Natural killer cell (primary cell): ENCODE measurements around the gene KAT8. TPM values are rescaled to one million over a fixed set of nuclear protein-coding genes. Genes with fewer than 3 reads are reported as not detected.

Source experiments
- ATAC-seq, 3 donors: fragments of 150-1000 bp in 2 of 3; fragments of 200-7000 bp in 1 of 3; cut with Tn5 transposase; 1 replicate in 1 of 3; 2 replicates in 2 of 3; pipeline ENCODE4 v1.10.0; 2021; ENCODE audit warnings: mild to moderate bottlenecking in 2 of 3, moderate library complexity in 2 of 3
- DNase-seq, 2 donors: peaks; one replicate each; pipeline versions ENCODE4 v3.0.0 to v3.0.0-alpha.2; 2013 to 2021; ENCODE audit warnings: mixed read lengths in 1 of 2
- H3K27ac ChIP-seq: one replicate; pipeline ENCODE4 v1.5.1; 2013; ENCODE audit warnings: mild to moderate bottlenecking, low read length
- H3K27me3 ChIP-seq: one replicate; pipeline ENCODE4 v1.6.1; 2013; ENCODE audit warnings: low read length; ENCODE audit not compliant: control insufficient read depth, insufficient read depth
- H3K36me3 ChIP-seq: one replicate; pipeline ENCODE4 v1.6.1; 2013; ENCODE audit warnings: low read length; ENCODE audit not compliant: control insufficient read depth, insufficient read depth
- H3K4me1 ChIP-seq: one replicate; pipeline ENCODE4 v1.6.1; 2013; ENCODE audit warnings: low read length; ENCODE audit not compliant: control insufficient read depth, insufficient read depth
- H3K4me3 ChIP-seq: one replicate; pipeline ENCODE4 v1.5.1; 2013; ENCODE audit warnings: low read length
- H3K9me3 ChIP-seq: one replicate; pipeline ENCODE4 v1.6.1; 2013; ENCODE audit warnings: low read length; ENCODE audit not compliant: control insufficient read depth, insufficient read depth
- H3K27ac Mint-ChIP-seq, 2 donors: one replicate each; pipeline ENCODE4 v1.8.0; 2022; ENCODE audit warnings: mild to moderate bottlenecking in 2 of 2, mixed read lengths in 2 of 2, moderate library complexity in 1 of 2
- H3K27me3 Mint-ChIP-seq, 2 donors: one replicate each; pipeline ENCODE4 v1.8.0; 2022; ENCODE audit warnings: low read depth in 2 of 2, mixed read lengths in 2 of 2
- H3K36me3 Mint-ChIP-seq: one replicate; pipeline ENCODE4 v1.8.0; 2022; ENCODE audit warnings: mixed read lengths
- H3K4me1 Mint-ChIP-seq, 2 donors: one replicate each; pipeline ENCODE4 v1.8.0; 2022; ENCODE audit warnings: mixed read lengths in 2 of 2
- H3K4me3 Mint-ChIP-seq: one replicate; pipeline ENCODE4 v1.8.0; 2022; ENCODE audit warnings: mild to moderate bottlenecking, moderate library complexity, mixed read lengths
- H3K9me3 Mint-ChIP-seq, 2 donors: one replicate each; pipeline ENCODE4 v1.8.0; 2022; ENCODE audit warnings: mixed read lengths in 2 of 2
- CTCF ChIP-seq: fragments of 200-600 bp; IDR thresholded peaks from one replicate; pipeline ENCODE4 v1.8.0; 2022; ENCODE audit warnings: antibody characterized with exemption
- WGBS: methylation state at CpG from one replicate; pipeline ENCODE4 v1.1.7; 2013; ENCODE audit warnings: missing lambda C conversion rate; ENCODE audit not compliant: insufficient coverage; 5-methylcytosine and 5-hydroxymethylcytosine counted together
- intact Hi-C: fragments of 100-400 bp; cut with micrococcal nuclease; formaldehyde crosslinking; loops from one replicate; pipeline ENCODE4 v1.14.2; 2022
- total RNA-seq, 4 donors: library from RNA; stranded (reverse); fragments of 120-200 nt in 1 of 4; gene quantifications; one replicate each; pipeline versions ENCODE4 v1.2.3 to v1.2.4, GENCODE V29; 2013 to 2022

The KAT8 gene
- total RNA-seq, 3 donors from 2014 or later (not counting 1 experiment from before 2014, with no cell fraction given): 90.6 to 101 (median 93.4) TPM

- no peak for ATAC-seq
- intact Hi-C loops: no loop called here
- WGBS: 87% methylated on average over 16 of the region's 16 CpGs
- peak overlapping the region; percentile 28 for H3K4me3 Mint-ChIP-seq
- TF ChIP-seq CTCF: no peak
- no peaks in the 10 kb centered on the region for H3K27me3 Mint-ChIP-seq
- Histone ChIP-seq H3K27me3 (no peaks in the 10 kb centered on the region), H3K36me3 (peaks cover 52% of the 10 kb centered on the region), H3K9me3 (no peaks in the 10 kb centered on the region), H3K27ac (no peak overlapping the region), H3K4me1 (peaks cover 49% of the 10 kb centered on the region), H3K4me3 (no peak overlapping the region)
- peak overlapping the region; percentile 95 to 97 for H3K27ac Mint-ChIP-seq
- H3K4me1 Mint-ChIP-seq: peaks cover 51 to 67% of the 10 kb centered on the region in 2 donors
- no peak for DNase-seq
- no peaks in the 10 kb centered on the region for H3K9me3 Mint-ChIP-seq
- H3K36me3 Mint-ChIP-seq: peaks cover 7% of the 10 kb centered on the region
Measured at GRCh38 chr16:31076319-31076718, 41.1 kb upstream of the KAT8 start.

GRCh38 chr16:31077024-31077423, 40.4 kb upstream of the KAT8 start:
- TF ChIP-seq CTCF: no peak
- ATAC-seq (no peak), DNase-seq (no peak)
- Mint-ChIP-seq H3K27me3 (no peaks in the 10 kb centered on the region), H3K4me3 (no peak overlapping the region), H3K36me3 (peaks cover 7% of the 10 kb centered on the region), H3K9me3 (no peaks in the 10 kb centered on the region), H3K4me1 (peaks cover 46 to 68% of the 10 kb centered on the region in 2 donors), H3K27ac (no peak overlapping the region)
- intact Hi-C loops: no loop called here
- Histone ChIP-seq H3K27me3 (no peaks in the 10 kb centered on the region), H3K4me3 (no peak overlapping the region), H3K4me1 (peaks cover 55% of the 10 kb centered on the region), H3K27ac (no peak overlapping the region), H3K9me3 (no peaks in the 10 kb centered on the region), H3K36me3 (peaks cover 54% of the 10 kb centered on the region)
- 97% methylated on average over 13 of the region's 13 CpGs for WGBS

GRCh38 chr16:31077592-31078396, 39.7 kb upstream of the KAT8 start:
- Mint-ChIP-seq H3K4me3 (peak overlapping the region; percentile 25), H3K27ac (peak overlapping the region; percentile 46 to 65), H3K36me3 (peaks cover 7% of the 10 kb centered on the region), H3K4me1 (peaks cover 43 to 65% of the 10 kb centered on the region in 2 donors), H3K27me3 (no peaks in the 10 kb centered on the region), H3K9me3 (no peaks in the 10 kb centered on the region)
- Histone ChIP-seq H3K27ac (no peak overlapping the region), H3K9me3 (no peaks in the 10 kb centered on the region), H3K36me3 (peaks cover 61% of the 10 kb centered on the region), H3K4me3 (no peak overlapping the region), H3K27me3 (no peaks in the 10 kb centered on the region), H3K4me1 (peaks cover 48% of the 10 kb centered on the region)
- WGBS: 92% methylated on average over 30 of the region's 30 CpGs
- DNase-seq (no peak), ATAC-seq (no peak)
- TF ChIP-seq CTCF: no peak
- intact Hi-C loops: no loop called here
